ENCODE measurements around the gene MPL.

Gene MPL

GRCh38 chr1:43352351-43352705 lies 14.7 kb downstream of the MPL start:
- no peak for DNase-seq (ENCODE audit: low read depth)
- TF ChIP-seq MAX (IDR thresholded peaks at IDR 0.05; ENCODE audit: low read depth, low read length), result no peak
- TF ChIP-seq CTCF (IDR thresholded peaks at IDR 0.05; ENCODE audit: low read depth, low read length), result no peak
- no peak for TF ChIP-seq POLR2A (IDR thresholded peaks at IDR 0.05; ENCODE audit: extremely low read depth, insufficient read length)
- TF ChIP-seq MYC (IDR thresholded peaks at IDR 0.05; ENCODE audit: low read depth, low read length), result no peak
- no peak overlapping the region for H3K4me3 ChIP-seq (ENCODE audit: low read depth, low read length)

GRCh38 chr1:43352881-43353280 lies 15.3 kb downstream of the MPL start:
- H3K4me3 ChIP-seq (ENCODE audit: low read depth, low read length), result no peak overlapping the region
- no peak for TF ChIP-seq MYC (IDR thresholded peaks at IDR 0.05; ENCODE audit: low read depth, low read length)
- TF ChIP-seq POLR2A (IDR thresholded peaks at IDR 0.05; ENCODE audit: extremely low read depth, insufficient read length), result no peak
- TF ChIP-seq MAX (IDR thresholded peaks at IDR 0.05; ENCODE audit: low read depth, low read length), result no peak
- TF ChIP-seq CTCF (IDR thresholded peaks at IDR 0.05; ENCODE audit: low read depth, low read length), result no peak
- DNase-seq (ENCODE audit: low read depth), result no peak

- H3K4me3 ChIP-seq (ENCODE audit: low read depth, low read length), result no peak overlapping the region
- DNase-seq (ENCODE audit: low read depth), result no peak
These were observed 16.9 kb downstream of the MPL start for GRCh38 chr1:43354471-43354870.

GRCh38 chr1:43354936-43355335 lies 17.3 kb downstream of the MPL start:
- DNase-seq (ENCODE audit: low read depth), result no peak
- TF ChIP-seq CTCF (IDR thresholded peaks at IDR 0.05; ENCODE audit: low read depth, low read length) (no peak), MYC (IDR thresholded peaks at IDR 0.05; ENCODE audit: low read depth, low read length) (no peak), POLR2A (IDR thresholded peaks at IDR 0.05; ENCODE audit: extremely low read depth, insufficient read length) (no peak), MAX (IDR thresholded peaks at IDR 0.05; ENCODE audit: low read depth, low read length) (no peak)
- no peak overlapping the region for H3K4me3 ChIP-seq (ENCODE audit: low read depth, low read length)

More at GRCh38 chr1:43354471-43354870, 16.9 kb downstream of the MPL start:
- TF ChIP-seq MAX (IDR thresholded peaks at IDR 0.05; ENCODE audit: low read depth, low read length) (no peak), POLR2A (IDR thresholded peaks at IDR 0.05; ENCODE audit: extremely low read depth, insufficient read length) (no peak), MYC (IDR thresholded peaks at IDR 0.05; ENCODE audit: low read depth, low read length) (no peak), CTCF (IDR thresholded peaks at IDR 0.05; ENCODE audit: low read depth, low read length) (no peak)

- TF ChIP-seq MAX (IDR thresholded peaks at IDR 0.05; ENCODE audit: low read depth, low read length) (no peak), CTCF (IDR thresholded peaks at IDR 0.05; ENCODE audit: low read depth, low read length) (no peak), POLR2A (IDR thresholded peaks at IDR 0.05; ENCODE audit: extremely low read depth, insufficient read length) (no peak), MYC (IDR thresholded peaks at IDR 0.05; ENCODE audit: low read depth, low read length) (no peak)
- no peak overlapping the region for H3K4me3 ChIP-seq (ENCODE audit: low read depth, low read length)
- DNase-seq (ENCODE audit: low read depth), result no peak
These were observed 19.6 kb downstream of the MPL start for GRCh38 chr1:43357251-43357650.
